ENCODE results near the gene ADAM19.

- TF ChIP-seq, protein P1, sequence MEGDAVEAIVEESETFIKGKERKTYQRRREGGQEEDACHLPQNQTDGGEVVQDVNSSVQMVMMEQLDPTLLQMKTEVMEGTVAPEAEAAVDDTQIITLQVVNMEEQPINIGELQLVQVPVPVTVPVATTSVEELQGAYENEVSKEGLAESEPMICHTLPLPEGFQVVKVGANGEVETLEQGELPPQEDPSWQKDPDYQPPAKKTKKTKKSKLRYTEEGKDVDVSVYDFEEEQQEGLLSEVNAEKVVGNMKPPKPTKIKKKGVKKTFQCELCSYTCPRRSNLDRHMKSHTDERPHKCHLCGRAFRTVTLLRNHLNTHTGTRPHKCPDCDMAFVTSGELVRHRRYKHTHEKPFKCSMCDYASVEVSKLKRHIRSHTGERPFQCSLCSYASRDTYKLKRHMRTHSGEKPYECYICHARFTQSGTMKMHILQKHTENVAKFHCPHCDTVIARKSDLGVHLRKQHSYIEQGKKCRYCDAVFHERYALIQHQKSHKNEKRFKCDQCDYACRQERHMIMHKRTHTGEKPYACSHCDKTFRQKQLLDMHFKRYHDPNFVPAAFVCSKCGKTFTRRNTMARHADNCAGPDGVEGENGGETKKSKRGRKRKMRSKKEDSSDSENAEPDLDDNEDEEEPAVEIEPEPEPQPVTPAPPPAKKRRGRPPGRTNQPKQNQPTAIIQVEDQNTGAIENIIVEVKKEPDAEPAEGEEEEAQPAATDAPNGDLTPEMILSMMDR (IDR thresholded peaks at IDR 0.05): no peak
- no peak for TF ChIP-seq POLR2A (IDR thresholded peaks at IDR 0.05)
These were observed 107.1 kb downstream of the ADAM19 start for GRCh38 chr5:157468293-157468965.
